LHCN-M2 (cell line): ENCODE results near the gene SLC29A1. TPM values are rescaled to one million over a fixed set of nuclear protein-coding genes. Genes with fewer than 3 reads are reported as not detected.
"Not testable (repeated sequence)": the region's sequence is repeated elsewhere in the genome, so short reads cannot be mapped to it uniquely, and the experiment has no call there.

Experiments used
- DNase-seq: peaks from one replicate; pipeline ENCODE4 v3.0.0-alpha.2; 2012; ENCODE audit warnings: low read depth
- total RNA-seq: library from RNA; depleted of rRNA; stranded (reverse); fragments of >200 nt; gene quantifications from 2 replicates; pipeline ENCODE4 v1.2.3, GENCODE V29; 2014

SLC29A1 gene
- total RNA-seq, 1 experiment from 2014 or later, result 77.7 TPM

GRCh38 chr6:44222486-44223318, 693 bp upstream of the SLC29A1 start:
- DNase-seq, result no peak

DNA sequence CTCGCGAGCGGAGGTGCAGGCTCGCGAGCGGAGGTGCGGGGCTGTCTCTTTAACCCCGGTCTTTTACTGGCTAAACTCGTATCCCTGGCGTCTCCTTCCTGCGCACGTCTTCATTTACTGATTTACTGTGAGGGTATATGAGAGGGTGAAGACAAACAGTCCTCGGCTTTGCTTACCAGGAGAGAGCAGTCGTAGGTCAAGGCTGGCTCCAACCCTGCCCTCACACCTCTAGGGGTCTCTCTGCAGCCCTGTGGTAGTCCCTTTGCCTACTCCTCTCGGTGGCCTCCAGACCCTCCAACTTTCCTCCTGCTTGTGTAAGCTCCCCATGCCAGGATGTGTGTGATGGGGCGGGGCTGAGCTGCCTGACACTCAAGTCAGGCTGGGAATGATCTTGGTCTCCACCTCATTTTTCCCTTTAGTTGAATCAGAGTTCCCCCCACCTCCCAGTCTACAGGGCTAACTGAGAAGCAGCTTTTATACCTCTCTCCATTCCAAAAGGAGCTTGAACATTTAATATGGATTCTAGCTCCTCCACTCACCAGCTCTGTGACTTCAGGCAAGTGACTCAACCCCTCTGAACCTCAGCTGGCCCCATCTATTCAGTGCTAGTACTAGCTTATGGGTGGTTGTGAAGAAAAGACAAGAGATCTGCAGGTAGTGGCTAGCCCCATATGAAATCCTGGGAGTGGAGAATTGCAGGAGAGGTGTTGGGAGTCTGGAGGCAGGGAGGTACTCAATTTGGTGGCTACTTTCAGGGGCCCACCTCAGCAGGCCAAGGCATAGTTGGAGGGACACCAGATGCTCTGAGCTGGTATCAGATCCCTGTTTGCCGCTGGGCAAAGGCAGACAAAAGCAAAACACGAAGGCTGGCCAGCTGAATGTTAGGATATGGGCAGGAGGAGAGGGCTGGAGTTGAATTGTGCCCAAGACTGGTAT, 902 bp downstream of the SLC29A1 start:
- DNase-seq, result peak; percentile 22

- DNase-seq, result no peak
Observed at GRCh38 chr6:44224965-44225305, 1.5 kb downstream of the SLC29A1 start.

GRCh38 chr6:44225579-44226325, 2.4 kb downstream of the SLC29A1 start:
- no peak for DNase-seq

DNA sequence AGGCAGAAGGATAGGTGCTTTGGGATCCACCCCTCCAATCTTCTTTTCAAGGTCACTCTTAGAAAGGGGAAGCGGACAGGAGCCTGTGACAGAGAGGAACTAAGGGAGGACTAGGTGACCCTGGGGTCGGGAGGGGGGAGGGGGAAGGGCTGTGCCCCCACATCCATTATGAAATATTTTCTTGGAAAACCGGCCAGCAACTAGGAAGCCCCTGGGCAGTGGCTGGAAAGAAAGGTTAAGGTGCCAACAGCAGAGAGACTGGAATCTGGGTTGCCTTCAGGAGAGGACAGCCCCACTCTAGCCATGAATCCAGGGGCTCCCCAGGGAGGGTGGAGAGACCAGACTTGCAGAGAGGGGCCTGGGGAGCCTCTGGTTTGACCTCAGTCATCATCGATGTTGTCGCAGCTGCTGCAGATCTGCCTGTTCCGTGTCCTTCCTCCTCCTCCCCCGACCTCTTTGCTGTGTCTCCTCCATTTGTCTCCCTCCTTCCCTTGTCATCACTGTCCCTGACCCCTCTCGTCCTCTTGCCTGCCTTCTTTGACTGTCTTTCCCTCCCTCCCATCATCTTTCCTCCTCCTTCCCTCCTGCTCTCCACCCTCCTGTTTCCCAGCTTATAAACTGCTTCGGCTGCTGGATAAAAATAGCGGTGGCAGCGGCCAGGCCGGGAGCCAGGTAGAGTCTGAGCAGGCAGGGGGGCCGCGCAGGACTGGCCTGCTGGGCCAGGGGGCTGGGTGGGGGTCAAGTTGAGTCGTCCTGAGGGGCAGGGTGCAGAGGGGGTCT, 3.2 kb downstream of the SLC29A1 start:
- peak; percentile 57 for DNase-seq

- DNase-seq, result no peak
Observed at GRCh38 chr6:44227148-44227793, 3.9 kb downstream of the SLC29A1 start.

DNA sequence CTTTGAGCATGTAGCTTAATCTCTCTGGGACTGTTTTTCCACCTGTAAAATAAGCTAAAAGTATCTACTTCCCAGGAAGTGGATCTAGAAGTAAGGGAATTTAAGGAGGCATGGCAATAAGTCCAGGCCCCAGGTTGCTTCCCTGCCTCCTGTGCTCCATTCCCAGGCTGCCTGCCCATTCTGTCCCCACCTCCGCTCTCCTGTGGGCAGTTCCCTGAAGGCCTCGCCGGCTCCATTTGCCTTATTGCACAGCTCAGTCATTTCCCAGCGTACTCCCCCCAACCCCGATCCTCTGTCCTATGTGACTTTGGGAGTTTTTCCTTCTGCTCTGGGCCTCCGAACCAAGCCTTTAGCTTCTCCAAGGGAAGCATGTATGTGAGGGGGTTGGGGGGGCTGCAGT, 4.6 kb downstream of the SLC29A1 start:
- DNase-seq, result no peak

- DNase-seq, result no peak
Observed at GRCh38 chr6:44228433-44228832, 5.0 kb downstream of the SLC29A1 start.

DNA sequence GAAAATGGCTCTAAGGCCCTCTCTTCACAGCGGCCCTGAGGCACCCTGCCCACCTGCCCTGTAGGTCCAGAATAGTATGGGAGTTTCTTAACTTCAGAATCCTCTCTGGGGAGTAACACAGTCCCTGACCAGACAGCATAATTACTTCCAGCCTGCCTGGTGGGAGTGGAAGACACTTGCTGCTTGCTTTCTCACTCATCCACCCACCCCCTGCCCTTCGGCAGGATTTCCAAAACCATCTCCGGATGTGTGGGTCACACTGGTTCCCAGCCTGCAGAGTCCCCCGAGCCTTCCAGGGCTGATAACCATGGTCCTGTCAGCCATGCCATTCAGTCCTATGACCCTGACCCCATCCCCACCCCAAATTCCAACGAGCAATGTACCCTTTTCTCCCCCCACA, 5.4 kb downstream of the SLC29A1 start:
- no peak for DNase-seq

DNA sequence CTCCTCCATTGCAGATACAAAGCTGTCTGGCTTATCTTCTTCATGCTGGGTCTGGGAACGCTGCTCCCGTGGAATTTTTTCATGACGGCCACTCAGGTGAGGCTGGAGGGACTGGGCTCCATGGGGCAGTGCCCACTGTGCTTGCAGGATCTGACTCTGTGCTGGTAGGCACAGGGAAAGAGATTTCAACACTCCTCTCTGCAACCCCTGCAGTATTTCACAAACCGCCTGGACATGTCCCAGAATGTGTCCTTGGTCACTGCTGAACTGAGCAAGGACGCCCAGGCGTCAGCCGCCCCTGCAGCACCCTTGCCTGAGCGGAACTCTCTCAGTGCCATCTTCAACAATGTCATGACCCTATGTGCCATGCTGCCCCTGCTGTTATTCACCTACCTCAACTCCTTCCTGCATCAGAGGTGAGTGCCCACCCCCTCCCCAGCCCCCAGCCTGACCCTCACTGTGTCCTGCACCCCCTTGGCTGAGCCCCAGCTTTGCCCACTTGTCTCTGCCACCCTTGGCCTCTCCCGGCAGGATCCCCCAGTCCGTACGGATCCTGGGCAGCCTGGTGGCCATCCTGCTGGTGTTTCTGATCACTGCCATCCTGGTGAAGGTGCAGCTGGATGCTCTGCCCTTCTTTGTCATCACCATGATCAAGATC, 6.1 kb downstream of the SLC29A1 start:
- no peak for DNase-seq

GRCh38 chr6:44230034-44230675, 6.8 kb downstream of the SLC29A1 start:
- no peak for DNase-seq

- DNase-seq, result not testable (repeated sequence)
Observed at GRCh38 chr6:44231426-44231825, 8.0 kb downstream of the SLC29A1 start.

- no peak for DNase-seq
Observed at GRCh38 chr6:44232676-44233566, 9.5 kb downstream of the SLC29A1 start.

GRCh38 chr6:44233567-44234100, 10.2 kb downstream of the SLC29A1 start:
- no peak for DNase-seq

DNA sequence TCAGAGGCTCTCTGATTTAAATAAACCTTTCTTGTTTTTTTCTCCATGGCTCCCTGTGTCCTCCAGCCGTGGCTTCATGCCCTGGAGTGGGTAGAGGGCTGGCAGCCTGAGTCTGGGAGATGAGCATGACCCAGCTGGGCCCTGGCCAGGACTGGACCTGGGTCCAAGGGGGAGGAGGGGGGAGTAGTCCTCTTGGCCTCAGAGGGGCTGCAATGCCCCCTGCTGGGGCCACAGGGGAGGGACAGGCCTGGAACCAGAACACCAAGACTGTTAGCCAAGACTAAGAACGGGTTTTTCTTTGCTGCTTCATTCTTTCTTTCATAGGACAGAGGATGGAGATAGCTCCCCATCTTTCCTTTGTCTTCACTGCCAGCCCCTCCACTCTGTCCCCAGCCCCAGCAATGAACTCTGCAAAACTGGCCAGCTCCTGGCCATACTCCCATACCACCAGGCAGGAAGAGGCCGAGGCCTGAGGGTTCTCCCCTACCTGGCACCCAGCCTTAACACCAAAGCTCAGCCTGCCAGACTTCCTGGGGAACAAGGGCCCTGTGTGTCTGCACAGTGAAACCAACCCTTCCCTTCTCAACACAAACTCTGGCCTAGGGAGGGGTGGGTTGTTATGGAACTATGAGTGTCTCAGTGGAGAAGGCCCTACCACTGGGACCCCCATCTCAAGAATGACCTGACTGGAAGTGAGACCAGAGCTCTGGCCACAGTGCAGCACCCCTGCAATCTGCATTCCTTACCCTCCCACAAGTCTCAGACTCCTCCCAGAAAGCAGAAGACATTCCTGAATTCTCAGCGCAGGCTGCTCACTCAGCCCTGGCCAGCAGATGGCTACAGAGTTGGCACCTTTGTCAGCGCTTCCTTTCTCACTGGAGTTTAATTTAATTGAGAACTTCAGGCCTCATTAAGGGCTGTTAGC, 11.0 kb downstream of the SLC29A1 start:
- DNase-seq, result peak; percentile 73

DNA sequence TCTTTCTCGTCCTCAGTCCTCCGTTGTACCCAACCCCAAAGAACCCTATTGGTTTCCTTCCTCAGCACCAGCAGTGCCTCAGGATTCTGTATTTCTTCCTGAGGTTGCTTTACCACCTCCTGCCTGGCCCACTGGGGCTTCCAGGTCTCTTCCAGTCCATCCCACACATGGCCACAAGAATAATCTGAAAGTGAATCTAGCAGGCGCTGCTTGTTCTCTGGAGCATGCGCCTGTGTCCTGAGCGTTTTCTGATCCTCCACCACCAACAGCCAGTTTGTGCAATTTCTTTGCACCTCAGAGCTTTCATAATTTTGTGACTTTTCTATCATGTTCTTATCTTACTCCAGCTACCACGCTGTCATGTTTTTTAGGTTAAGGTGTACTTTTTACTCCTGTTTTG, 11.9 kb downstream of the SLC29A1 start:
- DNase-seq, result no peak

DNA sequence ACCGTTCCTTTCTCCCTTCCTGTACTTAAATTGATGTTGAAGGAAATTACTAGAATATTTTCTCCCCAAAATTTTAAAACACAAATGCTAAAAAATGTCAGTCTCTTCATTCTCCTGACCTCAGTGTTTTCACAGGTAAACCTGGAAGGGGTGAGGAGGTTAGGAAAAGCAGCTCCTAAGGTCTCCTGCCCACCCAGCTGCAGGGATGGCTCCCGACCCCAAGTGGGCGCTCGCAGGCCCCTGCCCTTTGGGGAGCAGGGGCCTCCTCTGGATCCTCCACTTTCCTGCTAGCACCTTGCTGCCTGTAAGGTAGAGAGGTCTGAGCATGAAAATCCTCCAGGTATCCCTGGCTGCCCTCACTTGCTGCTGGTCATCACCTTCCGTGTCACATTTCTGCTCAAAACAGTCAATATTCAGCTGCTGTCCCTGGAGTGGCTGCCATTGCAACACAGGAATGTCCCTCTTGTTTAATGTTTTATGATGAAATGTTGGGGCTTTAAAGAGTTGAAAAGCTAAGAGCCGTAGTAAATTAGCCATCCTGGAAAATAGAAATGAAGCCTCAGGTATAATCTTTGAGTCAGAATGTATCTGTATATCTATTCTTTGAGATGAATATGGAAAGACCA, 12.6 kb downstream of the SLC29A1 start:
- DNase-seq, result no peak
